Activated effector memory CD4-positive, alpha-beta T cell treated with Interleukin-2 at 50 U/mL for 16 hours (primary cell): ENCODE results near the gene MAN2C1.
A peak's percentile ranks its signal among the peaks of the same experiment; 100 is the strongest.
"Not testable (repeated sequence)": the region's sequence is repeated elsewhere in the genome, so short reads cannot be mapped to it uniquely, and the experiment has no call there.

Experiments used
- DNase-seq: peaks from one replicate; pipeline ENCODE4 v3.0.0-alpha.2; 2020

The MAN2C1 gene

GRCh38 chr15:75367913-75368688 is at the start of gene MAN2C1:
MAN2C1 (minus strand) TSS chr15:75368607; CDS start chr15:75368583, 24 bp downstream.
- peak; percentile 87 for DNase-seq

GRCh38 chr15:75416584-75416983 is 48.2 kb upstream of the MAN2C1 start:
- DNase-seq, result no peak

GRCh38 chr15:75410196-75410595 is 41.8 kb upstream of the MAN2C1 start:
- no peak for DNase-seq

- no peak for DNase-seq
Observed at GRCh38 chr15:75407083-75407482, 38.7 kb upstream of the MAN2C1 start.

GRCh38 chr15:75403892-75404291 is 35.5 kb upstream of the MAN2C1 start:
- DNase-seq, result no peak

GRCh38 chr15:75397494-75397893 is 29.1 kb upstream of the MAN2C1 start:
- DNase-seq, result no peak

- no peak for DNase-seq
Observed at GRCh38 chr15:75389791-75390382, 21.5 kb upstream of the MAN2C1 start.

- not testable (repeated sequence) for DNase-seq
Observed at GRCh38 chr15:75383986-75384385, 15.6 kb upstream of the MAN2C1 start.

- DNase-seq, result no peak
Observed at GRCh38 chr15:75380773-75381172, 12.4 kb upstream of the MAN2C1 start.

GRCh38 chr15:75371901-75372688 is 3.7 kb upstream of the MAN2C1 start:
- no peak for DNase-seq

- no peak for DNase-seq
Observed at GRCh38 chr15:75371486-75371885, 3.1 kb upstream of the MAN2C1 start.

GRCh38 chr15:75369897-75370581 is 1.6 kb upstream of the MAN2C1 start:
- no peak for DNase-seq

GRCh38 chr15:75368689-75369239 is 357 bp upstream of the MAN2C1 start:
- peak; percentile 18 for DNase-seq

- DNase-seq, result no peak
Observed at GRCh38 chr15:75367406-75367912, 948 bp downstream of the MAN2C1 start.

- no peak for DNase-seq
Observed at GRCh38 chr15:75367006-75367405, 1.4 kb downstream of the MAN2C1 start.

- no peak for DNase-seq
Observed at GRCh38 chr15:75366163-75366562, 2.2 kb downstream of the MAN2C1 start.

- no peak for DNase-seq
Observed at GRCh38 chr15:75364881-75365280, 3.5 kb downstream of the MAN2C1 start.

GRCh38 chr15:75363786-75364185 is 4.6 kb downstream of the MAN2C1 start:
- no peak for DNase-seq

- DNase-seq, result no peak
Observed at GRCh38 chr15:75362642-75363249, 5.7 kb downstream of the MAN2C1 start.

GRCh38 chr15:75361989-75362641 is 6.3 kb downstream of the MAN2C1 start:
- no peak for DNase-seq

- DNase-seq, result no peak
Observed at GRCh38 chr15:75361361-75361988, 6.9 kb downstream of the MAN2C1 start.
